Astrocyte (in vitro differentiated cells and primary cell): ENCODE results near the gene LRG1. TPM values are rescaled to one million over a fixed set of nuclear protein-coding genes. Genes with fewer than 3 reads are reported as not detected.

Source experiments
- DNase-seq: peaks from one replicate; pipeline ENCODE4 v3.0.0-alpha.2; 2010; ENCODE audit warnings: low read depth
- FAIRE-seq: peaks from 2 replicates; lab custom pipeline; 2011; peaks lifted over from hg19 to GRCh38; lab: Jason Lieb, UNC
- H2AFZ ChIP-seq: 2 replicates; pipeline ENCODE4 v1.6.0; 2012; ENCODE audit warnings: low read depth, low read length, inconsistent platforms
- H3K27ac ChIP-seq: 2 replicates; pipeline ENCODE4 v1.5.1; 2011; ENCODE audit warnings: low read depth, low read length, inconsistent platforms
- H3K27me3 ChIP-seq: 2 replicates; pipeline ENCODE4 v1.6.0; 2011; ENCODE audit warnings: low read length, inconsistent platforms; ENCODE audit not compliant: insufficient read depth
- H3K36me3 ChIP-seq: 2 replicates; pipeline ENCODE4 v1.5.1; 2011; ENCODE audit warnings: low read length, inconsistent platforms; ENCODE audit not compliant: insufficient read depth
- H3K4me1 ChIP-seq: 2 replicates; pipeline ENCODE4 v1.5.1; 2011; ENCODE audit warnings: low read length, inconsistent platforms; ENCODE audit not compliant: insufficient read depth
- H3K4me2 ChIP-seq: 2 replicates; pipeline ENCODE4 v1.6.0; 2012; ENCODE audit warnings: low read length, inconsistent platforms
- H3K4me3 ChIP-seq: 2 replicates; pipeline ENCODE4 v1.5.1; 2011; ENCODE audit warnings: low read depth, mild to moderate bottlenecking, low read length, inconsistent platforms; ENCODE audit not compliant: insufficient read depth
- H3K79me2 ChIP-seq: 2 replicates; pipeline ENCODE4 v1.6.0; 2012; ENCODE audit warnings: mild to moderate bottlenecking, low read length, inconsistent platforms; ENCODE audit not compliant: insufficient read depth
- H3K9ac ChIP-seq: 2 replicates; pipeline ENCODE4 v1.6.0; 2012; ENCODE audit warnings: mild to moderate bottlenecking, low read length, inconsistent platforms
- H3K9me3 ChIP-seq: 2 replicates; pipeline ENCODE4 v1.5.1; 2012; ENCODE audit warnings: low read depth, mild to moderate bottlenecking, low read length, inconsistent platforms; ENCODE audit not compliant: insufficient read depth
- H4K20me1 ChIP-seq: 2 replicates; pipeline ENCODE4 v1.6.0; 2012; ENCODE audit warnings: low read length, inconsistent platforms; ENCODE audit not compliant: insufficient read depth
- H3K27ac Mint-ChIP-seq: one replicate; pipeline ENCODE4 v1.8.0; 2021; ENCODE audit warnings: mild to moderate bottlenecking, mixed read lengths; ENCODE audit not compliant: unreplicated experiment
- H3K27me3 Mint-ChIP-seq: one replicate; pipeline ENCODE4 v1.8.0; 2021; ENCODE audit warnings: low read depth, mixed read lengths; ENCODE audit not compliant: unreplicated experiment
- H3K36me3 Mint-ChIP-seq: one replicate; pipeline ENCODE4 v1.8.0; 2021; ENCODE audit warnings: low read depth, mixed read lengths; ENCODE audit not compliant: unreplicated experiment
- H3K4me1 Mint-ChIP-seq: one replicate; pipeline ENCODE4 v1.8.0; 2021; ENCODE audit warnings: low read depth, mixed read lengths; ENCODE audit not compliant: unreplicated experiment
- H3K4me3 Mint-ChIP-seq: one replicate; pipeline ENCODE4 v1.8.0; 2021; ENCODE audit warnings: mild to moderate bottlenecking, moderate library complexity, mixed read lengths; ENCODE audit not compliant: unreplicated experiment
- H3K9me3 Mint-ChIP-seq: one replicate; pipeline ENCODE4 v1.8.0; 2021; ENCODE audit warnings: mild to moderate bottlenecking, mixed read lengths; ENCODE audit not compliant: unreplicated experiment
- CTCF ChIP-seq: IDR thresholded peaks from 2 replicates; pipeline ENCODE4 v1.5.1; 2011; ENCODE audit warnings: low read depth, mild to moderate bottlenecking, inconsistent platforms, low read length, moderate library complexity; ENCODE audit not compliant: insufficient read depth
- EZH2 ChIP-seq: IDR thresholded peaks from 2 replicates; pipeline ENCODE4 v1.6.1; 2012; ENCODE audit warnings: mild to moderate bottlenecking, low read length, inconsistent platforms; ENCODE audit not compliant: insufficient read depth
- total RNA-seq: library from RNA; stranded (reverse); gene quantifications from 2 replicates; pipeline ENCODE4 v1.2.1, GENCODE V29; 2021

The LRG1 gene
- total RNA-seq, 1 donor from 2014 or later, result 0.14 TPM

- Histone ChIP-seq H3K4me2 (no peak overlapping the region), H3K4me1 (peaks cover 6% of the 10 kb centered on the region), H3K9me3 (no peaks in the 10 kb centered on the region), H3K36me3 (no peaks in the 10 kb centered on the region), H2AFZ (no peak overlapping the region), H3K4me3 (no peak overlapping the region), H3K9ac (no peak overlapping the region), H3K27me3 (peaks cover 28% of the 10 kb centered on the region), H4K20me1 (no peaks in the 10 kb centered on the region), H3K27ac (no peak overlapping the region), H3K79me2 (no peaks in the 10 kb centered on the region)
- no peaks in the 10 kb centered on the region for H3K9me3 Mint-ChIP-seq
- peaks cover 19% of the 10 kb centered on the region for H3K27me3 Mint-ChIP-seq
- H3K4me3 Mint-ChIP-seq, result peak overlapping the region; percentile 37
- no peak for FAIRE-seq
- TF ChIP-seq EZH2, result no peak
- H3K36me3 Mint-ChIP-seq, result no peaks in the 10 kb centered on the region
- no peak overlapping the region for H3K27ac Mint-ChIP-seq
- DNase-seq, result no peak
- H3K4me1 Mint-ChIP-seq, result no peaks in the 10 kb centered on the region
Measured at GRCh38 chr19:4585556-4585955, 45.7 kb upstream of the LRG1 start.

GRCh38 chr19:4584670-4585460 lies 45.0 kb upstream of the LRG1 start:
- no peaks in the 10 kb centered on the region for H3K4me1 Mint-ChIP-seq
- H3K27me3 Mint-ChIP-seq, result peaks cover 19% of the 10 kb centered on the region
- TF ChIP-seq EZH2 (no peak), CTCF (no peak)
- no peak overlapping the region for H3K27ac ChIP-seq
- no peak overlapping the region for H3K9ac ChIP-seq
- H3K4me3 Mint-ChIP-seq, result peak overlapping the region; percentile 34
- no peaks in the 10 kb centered on the region for H3K9me3 Mint-ChIP-seq
- no peaks in the 10 kb centered on the region for H3K36me3 Mint-ChIP-seq
- no peak overlapping the region for H2AFZ ChIP-seq
- no peaks in the 10 kb centered on the region for H3K36me3 ChIP-seq
- H3K4me1 ChIP-seq, result peaks cover 6% of the 10 kb centered on the region
- peaks cover 33% of the 10 kb centered on the region for H3K27me3 ChIP-seq
- H4K20me1 ChIP-seq, result no peaks in the 10 kb centered on the region
- H3K79me2 ChIP-seq, result no peaks in the 10 kb centered on the region
- peak overlapping the region; percentile 77 for H3K4me2 ChIP-seq
- FAIRE-seq (no peak), DNase-seq (no peak)
- H3K4me3 ChIP-seq, result peak overlapping the region; percentile 37
- H3K9me3 ChIP-seq, result no peaks in the 10 kb centered on the region
- no peak overlapping the region for H3K27ac Mint-ChIP-seq

GRCh38 chr19:4583961-4584669 lies 44.3 kb upstream of the LRG1 start:
- no peak for FAIRE-seq
- Histone ChIP-seq H3K79me2 (no peaks in the 10 kb centered on the region), H3K4me2 (peak overlapping the region; percentile 77), H2AFZ (peak overlapping the region; percentile 52), H4K20me1 (no peaks in the 10 kb centered on the region), H3K4me3 (peak overlapping the region; percentile 37), H3K9ac (no peak overlapping the region), H3K9me3 (no peaks in the 10 kb centered on the region), H3K27me3 (peaks cover 39% of the 10 kb centered on the region), H3K27ac (no peak overlapping the region), H3K4me1 (peaks cover 6% of the 10 kb centered on the region), H3K36me3 (no peaks in the 10 kb centered on the region)
- TF ChIP-seq CTCF, result no peak
- TF ChIP-seq EZH2, result no peak
- Mint-ChIP-seq H3K4me3 (no peak overlapping the region), H3K4me1 (no peaks in the 10 kb centered on the region), H3K27me3 (peaks cover 22% of the 10 kb centered on the region), H3K27ac (no peak overlapping the region), H3K36me3 (no peaks in the 10 kb centered on the region), H3K9me3 (no peaks in the 10 kb centered on the region)
- peak; percentile 29 for DNase-seq
